Right lobe of liver (tissue), 6 donors: ENCODE measurements around the gene ADGRV1. TPM values are rescaled to one million over a fixed set of nuclear protein-coding genes. Genes with fewer than 3 reads are reported as not detected.

Experiments used
- ATAC-seq, 4 donors: fragments of 200-7000 bp; cut with Tn5 transposase; one replicate each; pipeline ENCODE4 v1.9.1; 2020; ENCODE audit warnings: mild to moderate bottlenecking in 4 of 4, moderate library complexity in 4 of 4
- DNase-seq, 3 donors: peaks; one replicate each; pipeline ENCODE4 v3.0.0-alpha.2; 2020
- H3K27ac ChIP-seq, 3 donors: fragments of 200-600 bp; one replicate each; pipeline ENCODE4 v1.8.0; 2022
- H3K27me3 ChIP-seq, 2 donors: fragments of 200-600 bp; one replicate each; pipeline ENCODE4 v1.8.0; 2022
- H3K36me3 ChIP-seq, 4 donors: fragments of 200-600 bp; sonication (generic) in 1 of 4; one replicate each; pipeline versions ENCODE4 v1.5.1 to v1.8.0; 2017 to 2022; ENCODE audit warnings: control low read depth in 1 of 4
- H3K4me1 ChIP-seq, 4 donors: fragments of 200-600 bp; sonication (generic) in 1 of 4; one replicate each; pipeline versions ENCODE4 v1.5.1 to v1.8.0; 2017 to 2022; ENCODE audit warnings: control low read depth in 1 of 4
- H3K4me3 ChIP-seq, 3 donors: fragments of 200-600 bp; one replicate each; pipeline ENCODE4 v1.8.0; 2022
- H3K9me3 ChIP-seq, 4 donors: fragments of 200-600 bp; sonication (generic) in 1 of 4; one replicate each; pipeline versions ENCODE4 v1.5.1 to v1.8.0; 2017 to 2022; ENCODE audit warnings: control low read depth in 1 of 4
- CTCF ChIP-seq, 4 donors: fragments of 200-600 bp in 3 of 4; fragments of 450-650 bp in 1 of 4; IDR thresholded peaks; one replicate each; pipeline versions ENCODE4 v1.5.1 to v1.8.0; 2016 to 2022; ENCODE audit warnings: antibody characterized with exemption in 4 of 4, mild to moderate bottlenecking in 2 of 4
- POLR2A ChIP-seq: fragments of 450-650 bp; IDR thresholded peaks from one replicate; pipeline ENCODE4 v1.6.1; 2017; ENCODE audit warnings: antibody characterized with exemption, mild to moderate bottlenecking
- WGBS: methylation state at CpG from one replicate; pipeline ENCODE4 v1.1.6; 2018; ENCODE audit warnings: low coverage, low lambda C conversion rate; ENCODE audit not compliant: insufficient coverage; ENCODE audit errors: missing lambda C conversion rate; 5-methylcytosine and 5-hydroxymethylcytosine counted together
- intact Hi-C, 2 donors: fragments of 100-400 bp; cut with DNase I; formaldehyde crosslinking; loops; one replicate each; pipeline versions ENCODE4 v1.11.2 to v1.14.1; 2022
- total RNA-seq, 6 experiments: library from RNA; depleted of rRNA in 2 of 6; stranded (reverse); fragments of >200 nt in 2 of 6; fragmentation: NEBNext Ultra II Directional in 3 of 6; extraction: Animal tissue kit (Norgen Biotek cat#: 25700) in 3 of 6; gene quantifications; one replicate each; pipeline versions ENCODE4 v1.1.0 to v1.2.4, GENCODE V29; 2016 to 2023
- donor health status: DM: no; HTN: yes; CAD: no.
- donor health status: DM: no; HTN: no; CAD: no.
- donor health status: DM: no; HTN: no; CAD: no.
- donor health status: DM: no; HTN: yes; CAD: no.
- donor health status: DM: no; HTN: yes; CAD: no.

The ADGRV1 gene
- total RNA-seq, 6 experiments from 2014 or later, result 4.5 to 15.9 (median 7.4) TPM

- Histone ChIP-seq H3K4me1 (peaks cover 0 to 29% (median 8%) of the 10 kb centered on the region in 4 donors), H3K27me3 (no peaks in the 10 kb centered on the region), H3K36me3 (no peaks in the 10 kb centered on the region), H3K4me3 (no peak overlapping the region), H3K27ac (no peak overlapping the region), H3K9me3 (no peaks in the 10 kb centered on the region)
- no peak for DNase-seq
- no CpG with 5 or more reads among the region's 2 CpGs for WGBS
- intact Hi-C loops, result no loop called here
- no peak for ATAC-seq
- TF ChIP-seq CTCF (IDR thresholded peaks at IDR 0.05), result no peak
- TF ChIP-seq POLR2A, result no peak
Observed at GRCh38 chr5:91143840-91144239, 585.2 kb downstream of the ADGRV1 start.

- ATAC-seq, result peak; percentile 70 to 89 (median 81)
- Histone ChIP-seq H3K27me3 (no peaks in the 10 kb centered on the region), H3K9me3 (no peaks in the 10 kb centered on the region), H3K4me1 (peaks cover 0 to 29% (median 8%) of the 10 kb centered on the region in 4 donors), H3K4me3 (peak overlapping the region in 2 of 3 donors; percentile 10 to 17), H3K27ac (peak overlapping the region; percentile 58 to 76 (median 71)), H3K36me3 (no peaks in the 10 kb centered on the region)
- TF ChIP-seq CTCF (IDR thresholded peaks at IDR 0.05) (no peak), POLR2A (no peak)
- intact Hi-C loops, result no loop called here
- no peak for DNase-seq
- WGBS, result 25% methylated on average over 5 of the region's 5 CpGs
Observed at GRCh38 chr5:91144491-91145332, 586.1 kb downstream of the ADGRV1 start.

GRCh38 chr5:91145333-91145620, 586.7 kb downstream of the ADGRV1 start:
- TF ChIP-seq CTCF (IDR thresholded peaks at IDR 0.05) (no peak), POLR2A (no peak)
- Histone ChIP-seq H3K36me3 (no peaks in the 10 kb centered on the region), H3K9me3 (no peaks in the 10 kb centered on the region), H3K27me3 (no peaks in the 10 kb centered on the region), H3K4me1 (peaks cover 0 to 29% (median 8%) of the 10 kb centered on the region in 4 donors), H3K27ac (peak overlapping the region; percentile 58 to 76 (median 71)), H3K4me3 (peak overlapping the region in 2 of 3 donors; percentile 10 to 17)
- ATAC-seq, result peak; percentile 8 to 40 (median 18)
- 6% methylated on average over 2 of the region's 2 CpGs for WGBS
- intact Hi-C loops, result no loop called here
- no peak for DNase-seq

- intact Hi-C loops, result no loop called here
- 16% methylated on average over 4 of the region's 4 CpGs for WGBS
- Histone ChIP-seq H3K27me3 (no peaks in the 10 kb centered on the region), H3K9me3 (no peaks in the 10 kb centered on the region), H3K27ac (peak overlapping the region; percentile 58 to 76 (median 71)), H3K4me1 (peaks cover 0 to 29% (median 8%) of the 10 kb centered on the region in 4 donors), H3K36me3 (no peaks in the 10 kb centered on the region), H3K4me3 (no peak overlapping the region)
- TF ChIP-seq CTCF (IDR thresholded peaks at IDR 0.05) (no peak), POLR2A (no peak)
- no peak for DNase-seq
- ATAC-seq, result peak; percentile 35 to 72 (median 66)
Observed at GRCh38 chr5:91146230-91146629, 587.6 kb downstream of the ADGRV1 start.
